ENCODE measurements around the gene GOLGA3.
"Not testable (repeated sequence)": the region's sequence is repeated elsewhere in the genome, so short reads cannot be mapped to it uniquely, and the experiment has no call there.

Gene GOLGA3

DNA sequence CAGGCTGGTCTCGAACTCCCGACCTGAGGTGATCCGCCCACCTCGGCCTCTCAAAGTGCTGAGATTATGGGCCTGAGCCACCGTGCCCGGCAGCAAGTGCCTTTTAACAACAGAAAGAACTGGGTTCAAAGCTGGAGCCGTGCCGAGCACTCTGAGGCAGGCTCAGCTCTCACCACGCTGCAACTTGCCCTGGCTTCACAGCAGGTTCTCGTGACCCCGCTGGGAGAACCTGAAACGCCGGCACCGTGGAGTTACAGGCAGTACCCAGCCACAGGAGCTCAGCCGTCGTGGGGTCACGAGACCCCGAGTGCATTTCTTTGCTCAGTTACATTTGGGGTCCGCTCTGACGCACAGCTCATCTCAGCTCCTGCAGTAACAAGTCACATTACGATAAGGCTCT is 14.4 kb downstream of the GOLGA3 start:
- H3K36me3 ChIP-seq (ENCODE audit: control insufficient read depth in 4 of 4, insufficient read depth in 4 of 4, low read length in 3 of 4) = peaks cover 16 to 63% (median 39%) of the 10 kb centered on the region in 4 experiments
- no peak overlapping the region for H3K4me3 ChIP-seq (ENCODE audit: control insufficient read depth in 1 of 7, extremely low read depth in 1 of 7, insufficient read depth in 4 of 7, low read depth in 2 of 7, low read length in 6 of 7)
- H3K4me1 ChIP-seq (ENCODE audit: control extremely low read depth in 1 of 4, control insufficient read depth in 4 of 4, insufficient read depth in 4 of 4, low read length in 3 of 4) = no peaks in the 10 kb centered on the region
- CTCF ChIA-PET = no interaction called here
- H3K27ac ChIP-seq (ENCODE audit: insufficient read depth in 1 of 2, low read depth in 1 of 2, low read length in 2 of 2, poor library complexity in 1 of 2, severe bottlenecking in 2 of 2) = no peak overlapping the region
- no peak for DNase-seq
- peaks cover 0 to 2% (median 0%) of the 10 kb centered on the region in 5 experiments for H3K9me3 ChIP-seq (ENCODE audit: control extremely low read depth in 1 of 5, control insufficient read depth in 4 of 5, insufficient read depth in 2 of 5, low read depth in 1 of 5, low read length in 4 of 5)
- no peaks in the 10 kb centered on the region for H3K27me3 ChIP-seq (replicated peaks in 2 of 5; ENCODE audit: control insufficient read depth in 4 of 5, insufficient read depth in 5 of 5, low read length in 4 of 5)
- POLR2A ChIA-PET = no interaction called here
- WGBS (ENCODE audit: insufficient coverage) = 96% methylated on average over 19 of the region's 21 CpGs

DNA sequence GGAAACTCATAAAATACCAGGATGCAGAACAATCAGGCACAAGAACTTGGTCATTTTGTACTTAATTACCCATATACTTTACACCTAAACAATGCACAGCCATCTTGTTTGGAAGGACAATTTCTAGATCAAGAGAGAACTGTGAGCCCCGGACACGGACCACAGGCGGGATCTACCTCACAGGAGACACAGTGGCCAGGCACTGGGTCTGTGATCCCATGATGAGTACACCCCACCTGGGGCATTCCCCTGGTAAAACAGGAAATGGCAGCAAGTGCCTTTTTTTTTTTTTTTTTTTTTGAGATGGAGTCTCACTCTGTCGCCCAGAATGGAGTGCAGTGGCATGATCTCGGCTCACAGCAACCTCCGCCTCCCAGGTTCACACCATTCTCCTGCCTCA is 15.2 kb downstream of the GOLGA3 start:
- Histone ChIP-seq H3K4me3 (ENCODE audit: control insufficient read depth in 1 of 7, extremely low read depth in 1 of 7, insufficient read depth in 4 of 7, low read depth in 2 of 7, low read length in 6 of 7) (no peak overlapping the region), H3K27me3 (replicated peaks in 2 of 5; ENCODE audit: control insufficient read depth in 4 of 5, insufficient read depth in 5 of 5, low read length in 4 of 5) (no peaks in the 10 kb centered on the region), H3K36me3 (ENCODE audit: control insufficient read depth in 4 of 4, insufficient read depth in 4 of 4, low read length in 3 of 4) (peaks cover 12 to 60% (median 38%) of the 10 kb centered on the region in 4 experiments), H3K27ac (ENCODE audit: insufficient read depth in 1 of 2, low read depth in 1 of 2, low read length in 2 of 2, poor library complexity in 1 of 2, severe bottlenecking in 2 of 2) (no peak overlapping the region), H3K9me3 (ENCODE audit: control extremely low read depth in 1 of 5, control insufficient read depth in 4 of 5, insufficient read depth in 2 of 5, low read depth in 1 of 5, low read length in 4 of 5) (peaks cover 0 to 2% (median 0%) of the 10 kb centered on the region in 5 experiments), H3K4me1 (ENCODE audit: control extremely low read depth in 1 of 4, control insufficient read depth in 4 of 4, insufficient read depth in 4 of 4, low read length in 3 of 4) (no peaks in the 10 kb centered on the region)
- ChIA-PET CTCF (interaction anchor here (1.2 kb wide), 1 partner anchor 9 kb away, joined by 3 read pairs; no protein-coding TSS in a partner anchor), POLR2A (no interaction called here)
- WGBS (ENCODE audit: insufficient coverage) = 95% methylated on average over 3 of the region's 6 CpGs
- DNase-seq = no peak

- Histone ChIP-seq H3K27me3 (replicated peaks in 2 of 5; ENCODE audit: control insufficient read depth in 4 of 5, insufficient read depth in 5 of 5, low read length in 4 of 5) (no peaks in the 10 kb centered on the region), H3K9me3 (ENCODE audit: control extremely low read depth in 1 of 5, control insufficient read depth in 4 of 5, insufficient read depth in 2 of 5, low read depth in 1 of 5, low read length in 4 of 5) (peaks cover 0 to 2% (median 0%) of the 10 kb centered on the region in 5 experiments), H3K4me3 (ENCODE audit: control insufficient read depth in 1 of 7, extremely low read depth in 1 of 7, insufficient read depth in 4 of 7, low read depth in 2 of 7, low read length in 6 of 7) (no peak overlapping the region), H3K4me1 (ENCODE audit: control extremely low read depth in 1 of 4, control insufficient read depth in 4 of 4, insufficient read depth in 4 of 4, low read length in 3 of 4) (no peaks in the 10 kb centered on the region), H3K36me3 (ENCODE audit: control insufficient read depth in 4 of 4, insufficient read depth in 4 of 4, low read length in 3 of 4) (peaks cover 12 to 62% (median 38%) of the 10 kb centered on the region in 4 experiments), H3K27ac (ENCODE audit: insufficient read depth in 1 of 2, low read depth in 1 of 2, low read length in 2 of 2, poor library complexity in 1 of 2, severe bottlenecking in 2 of 2) (no peak overlapping the region)
- DNase-seq = peak in 2 of 3 donors; percentile 28 to 52
- ChIA-PET POLR2A (no interaction called here), CTCF (interaction anchor here (1.2 kb wide), 1 partner anchor 10 kb away, joined by 3 read pairs; no protein-coding TSS in a partner anchor)
- 95% methylated on average over 5 of the region's 8 CpGs for WGBS (ENCODE audit: insufficient coverage)
Observed at GRCh38 chr12:132812631-132813305, 15.9 kb downstream of the GOLGA3 start.

DNA sequence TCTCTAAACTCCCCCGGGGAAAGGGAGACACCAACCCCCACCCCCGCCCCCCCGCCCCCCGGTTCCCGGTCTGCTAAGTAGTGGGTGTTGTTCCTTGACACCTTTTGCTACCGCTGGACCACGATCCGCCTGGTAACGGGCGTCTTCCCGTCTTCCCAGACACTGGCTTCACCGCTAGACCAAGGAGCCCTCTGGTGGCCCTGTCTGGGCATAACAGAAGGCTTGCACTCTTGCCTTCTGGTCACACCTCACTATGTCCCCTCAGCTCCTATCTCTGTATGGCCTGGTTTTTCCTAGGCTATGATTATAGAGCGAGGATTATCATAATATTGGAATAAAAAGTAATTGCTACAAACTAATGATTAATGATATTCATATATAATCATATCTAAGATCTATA is 19.3 kb downstream of the GOLGA3 start:
- CTCF ChIA-PET = interaction anchor here (0.9 to 1.4 kb wide), 2 partner anchors 35 to 41 kb away, joined by 3 read pairs; no protein-coding TSS in a partner anchor
- H3K4me1 ChIP-seq (ENCODE audit: control extremely low read depth in 1 of 4, control insufficient read depth in 4 of 4, insufficient read depth in 4 of 4, low read length in 3 of 4); H3K4me3 ChIP-seq (ENCODE audit: control insufficient read depth in 1 of 7, extremely low read depth in 1 of 7, insufficient read depth in 4 of 7, low read depth in 2 of 7, low read length in 6 of 7); H3K9me3 ChIP-seq (ENCODE audit: control extremely low read depth in 1 of 5, control insufficient read depth in 4 of 5, insufficient read depth in 2 of 5, low read depth in 1 of 5, low read length in 4 of 5); H3K27me3 ChIP-seq (replicated peaks in 2 of 5; ENCODE audit: control insufficient read depth in 4 of 5, insufficient read depth in 5 of 5, low read length in 4 of 5); H3K27ac ChIP-seq (ENCODE audit: insufficient read depth in 1 of 2, low read depth in 1 of 2, low read length in 2 of 2, poor library complexity in 1 of 2, severe bottlenecking in 2 of 2); POLR2A ChIA-PET: not testable (repeated sequence)
- WGBS (ENCODE audit: insufficient coverage) = 39% methylated on average over 6 of the region's 13 CpGs
- peak in 2 of 3 donors; percentile 42 to 45 for DNase-seq
- H3K36me3 ChIP-seq (ENCODE audit: control insufficient read depth in 4 of 4, insufficient read depth in 4 of 4, low read length in 3 of 4) = peaks cover 6 to 63% (median 40%) of the 10 kb centered on the region in 4 experiments

- DNase-seq = no peak
- Histone ChIP-seq H3K4me3 (ENCODE audit: control insufficient read depth in 1 of 7, extremely low read depth in 1 of 7, insufficient read depth in 4 of 7, low read depth in 2 of 7, low read length in 6 of 7) (no peak overlapping the region), H3K4me1 (ENCODE audit: control extremely low read depth in 1 of 4, control insufficient read depth in 4 of 4, insufficient read depth in 4 of 4, low read length in 3 of 4) (no peaks in the 10 kb centered on the region), H3K27ac (ENCODE audit: insufficient read depth in 1 of 2, low read depth in 1 of 2, low read length in 2 of 2, poor library complexity in 1 of 2, severe bottlenecking in 2 of 2) (no peak overlapping the region), H3K9me3 (ENCODE audit: control extremely low read depth in 1 of 5, control insufficient read depth in 4 of 5, insufficient read depth in 2 of 5, low read depth in 1 of 5, low read length in 4 of 5) (peaks cover 0 to 2% (median 0%) of the 10 kb centered on the region in 5 experiments), H3K27me3 (replicated peaks in 2 of 5; ENCODE audit: control insufficient read depth in 4 of 5, insufficient read depth in 5 of 5, low read length in 4 of 5) (no peaks in the 10 kb centered on the region), H3K36me3 (ENCODE audit: control insufficient read depth in 4 of 4, insufficient read depth in 4 of 4, low read length in 3 of 4) (peaks cover 2 to 65% (median 44%) of the 10 kb centered on the region in 4 experiments)
- 93% methylated on average over 16 of the region's 25 CpGs for WGBS (ENCODE audit: insufficient coverage)
- ChIA-PET CTCF (interaction anchor here (1.0 to 2.2 kb wide), 4 partner anchors 13 to 54 kb away, joined by 3 to 6 read pairs (median 3); no protein-coding TSS in a partner anchor), POLR2A (no interaction called here)
Observed at GRCh38 chr12:132807295-132808092, 21.2 kb downstream of the GOLGA3 start.

- WGBS (ENCODE audit: insufficient coverage) = 99% methylated on average over 18 of the region's 18 CpGs
- Histone ChIP-seq H3K9me3 (ENCODE audit: control extremely low read depth in 1 of 5, control insufficient read depth in 4 of 5, insufficient read depth in 2 of 5, low read depth in 1 of 5, low read length in 4 of 5) (peaks cover 0 to 2% (median 0%) of the 10 kb centered on the region in 5 experiments), H3K27me3 (replicated peaks in 2 of 5; ENCODE audit: control insufficient read depth in 4 of 5, insufficient read depth in 5 of 5, low read length in 4 of 5) (no peaks in the 10 kb centered on the region), H3K27ac (ENCODE audit: insufficient read depth in 1 of 2, low read depth in 1 of 2, low read length in 2 of 2, poor library complexity in 1 of 2, severe bottlenecking in 2 of 2) (no peak overlapping the region), H3K4me3 (ENCODE audit: control insufficient read depth in 1 of 7, extremely low read depth in 1 of 7, insufficient read depth in 4 of 7, low read depth in 2 of 7, low read length in 6 of 7) (no peak overlapping the region), H3K36me3 (ENCODE audit: control insufficient read depth in 4 of 4, insufficient read depth in 4 of 4, low read length in 3 of 4) (peaks cover 2 to 63% (median 43%) of the 10 kb centered on the region in 4 experiments), H3K4me1 (ENCODE audit: control extremely low read depth in 1 of 4, control insufficient read depth in 4 of 4, insufficient read depth in 4 of 4, low read length in 3 of 4) (no peaks in the 10 kb centered on the region)
- no peak for DNase-seq
- ChIA-PET CTCF (interaction anchor here (2.2 kb wide), 1 partner anchor 31 kb away, joined by 6 read pairs; no protein-coding TSS in a partner anchor), POLR2A (no interaction called here)
Observed at GRCh38 chr12:132806857-132807256, 21.8 kb downstream of the GOLGA3 start.

DNA sequence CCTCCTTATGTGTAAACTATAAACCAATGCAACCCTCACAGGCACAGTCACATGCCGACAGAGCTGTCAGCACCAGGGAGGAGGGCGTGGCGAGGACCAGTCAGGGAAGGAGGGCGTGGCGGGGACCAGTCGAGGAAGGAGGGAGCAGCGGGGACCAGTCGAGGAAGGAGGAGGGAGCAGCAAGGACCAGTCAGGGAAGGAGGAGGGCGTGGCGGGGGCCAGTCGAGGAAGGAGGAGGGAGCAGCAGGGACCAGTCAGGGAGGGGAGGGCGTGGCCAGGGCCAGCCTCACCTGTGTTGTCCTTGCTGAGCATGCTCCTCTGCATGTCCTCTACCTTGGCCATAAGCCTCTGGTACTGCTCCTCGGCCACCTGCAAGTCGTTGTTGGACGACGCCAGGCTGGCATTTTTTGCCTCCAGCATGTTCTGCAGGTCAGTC is 24.2 kb downstream of the GOLGA3 start:
- Histone ChIP-seq H3K36me3 (ENCODE audit: control insufficient read depth in 4 of 4, insufficient read depth in 4 of 4, low read length in 3 of 4) (peaks cover 6 to 77% (median 58%) of the 10 kb centered on the region in 4 experiments), H3K4me3 (ENCODE audit: control insufficient read depth in 1 of 7, extremely low read depth in 1 of 7, insufficient read depth in 4 of 7, low read depth in 2 of 7, low read length in 6 of 7) (no peak overlapping the region), H3K9me3 (ENCODE audit: control extremely low read depth in 1 of 5, control insufficient read depth in 4 of 5, insufficient read depth in 2 of 5, low read depth in 1 of 5, low read length in 4 of 5) (no peaks in the 10 kb centered on the region), H3K27me3 (replicated peaks in 2 of 5; ENCODE audit: control insufficient read depth in 4 of 5, insufficient read depth in 5 of 5, low read length in 4 of 5) (no peaks in the 10 kb centered on the region), H3K4me1 (ENCODE audit: control extremely low read depth in 1 of 4, control insufficient read depth in 4 of 4, insufficient read depth in 4 of 4, low read length in 3 of 4) (no peaks in the 10 kb centered on the region), H3K27ac (ENCODE audit: insufficient read depth in 1 of 2, low read depth in 1 of 2, low read length in 2 of 2, poor library complexity in 1 of 2, severe bottlenecking in 2 of 2) (no peak overlapping the region)
- no peak for DNase-seq
- ChIA-PET POLR2A (no interaction called here), CTCF (no interaction called here)
- 94% methylated on average over 13 of the region's 16 CpGs for WGBS (ENCODE audit: insufficient coverage)
